ENCODE results near the gene EXOSC7. TPM values are rescaled to one million over a fixed set of nuclear protein-coding genes. Genes with fewer than 3 reads are reported as not detected.

Gene EXOSC7
- total and polyA plus RNA-seq, 10 of the 15 experiments (the other 5 are each of a cell fraction or from before 2014, with no cell fraction given) = 58.0 to 193 (median 82.9) TPM

DNA sequence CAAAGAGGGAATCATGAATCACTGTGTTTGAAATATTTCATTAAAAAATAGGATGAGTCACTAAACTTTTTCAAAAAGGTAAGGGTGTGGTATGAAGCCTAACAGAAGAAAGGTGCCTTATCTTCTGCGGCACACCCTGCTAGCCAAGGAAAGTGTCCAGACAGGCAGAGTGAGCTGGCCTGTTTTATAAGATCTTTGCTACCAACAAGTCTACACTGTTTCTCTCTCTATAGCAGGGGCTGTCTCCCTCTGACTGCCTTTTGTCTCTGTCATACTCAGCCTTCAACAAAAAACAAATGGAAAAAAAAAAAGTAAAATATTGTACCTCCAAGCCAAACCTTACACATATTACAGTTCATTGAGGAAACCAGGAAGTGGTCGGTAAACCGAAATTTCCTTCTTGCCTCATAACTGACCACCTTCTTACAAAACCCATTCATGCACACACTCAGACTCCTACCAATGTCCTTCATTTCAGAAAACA, 9.2 kb upstream of the EXOSC7 start:
- ChIA-PET POLR2A (interaction anchor here (0.6 kb wide), 1 partner anchor 426 kb away, joined by 5 read pairs; no protein-coding TSS in a partner anchor), SMC1A (ENCODE audit: uncharacterized antibody, unreplicated experiment) (interaction anchor here (0.9 to 2.6 kb wide), 7 partner anchors 9 to 27 kb away, joined by 3 to 13 read pairs (median 4); partner anchors contain the start of genes EXOSC7 and ZDHHC3), RAD21 (ENCODE audit: unreplicated experiment) (interaction anchor here (1.6 kb wide), 1 partner anchor 20 kb away, joined by 4 read pairs; no protein-coding TSS in a partner anchor), CTCF (interaction anchor here (1.1 to 1.2 kb wide), 3 partner anchors 21 to 89 kb away, joined by 3 to 4 read pairs (median 4); no protein-coding TSS in a partner anchor)
- ATAC-seq = peak; percentile 80
- Histone ChIP-seq H2AFZ (ENCODE audit: control insufficient read depth, low read depth, low read length) (no peak overlapping the region), H3K4me2 (ENCODE audit: control insufficient read depth, insufficient read depth) (0 out of 2 replicates have a peak overlapping the region, but pooled peaks have one; percentile 3), H4K20me1 (ENCODE audit: control insufficient read depth, insufficient read depth) (no peaks in the 10 kb centered on the region), H3K9me3 (replicated peaks; ENCODE audit: control insufficient read depth, insufficient read depth, low read length) (no peaks in the 10 kb centered on the region), H3K4me1 (ENCODE audit: control insufficient read depth, insufficient read depth, low read length) (peaks cover 16% of the 10 kb centered on the region), H3K9ac (ENCODE audit: control insufficient read depth, insufficient read depth, low read length) (no peak overlapping the region), H3K4me3 (no peak overlapping the region), H3K27me3 (replicated peaks in 1 of 2; ENCODE audit: control insufficient read depth in 2 of 2, insufficient read depth in 2 of 2, low read length in 1 of 2) (no peaks in the 10 kb centered on the region), H3K79me2 (ENCODE audit: control insufficient read depth, insufficient read depth, low read length) (peaks cover 10% of the 10 kb centered on the region), H3K36me3 (ENCODE audit: control insufficient read depth in 2 of 2, insufficient read depth in 2 of 2, low read length in 1 of 2) (no peaks in the 10 kb centered on the region), H3K27ac (ENCODE audit: control insufficient read depth, insufficient read depth) (no peak overlapping the region)
- in situ Hi-C loops (cut with MboI) (no loop called here), intact Hi-C loops (cut with micrococcal nuclease; ENCODE audit: unreplicated experiment) (no loop called here)
- TSS peak; percentile 34 for BruUV-seq (replicated peaks)
- FAIRE-seq = peak; percentile 18
- 33% methylated on average over 3 of the region's 3 CpGs for WGBS (ENCODE audit: insufficient coverage, insufficient replicate concordance, low lambda C conversion rate, missing lambda C conversion rate)
- no peak for DNase-seq (ENCODE audit: low read depth, low spot score)
- TF ChIP-seq JUND (IDR thresholded peaks at IDR 0.05; ENCODE audit: low read depth, low read length) (no peak), SIX5 (IDR thresholded peaks at IDR 0.05; ENCODE audit: low read depth, low read length, severe bottlenecking) (no peak), ETV6 (conservative IDR thresholded peaks at IDR 0.05 in 1 of 2, IDR thresholded peaks at IDR 0.05 in 1 of 2; ENCODE audit: borderline replicate concordance in 1 of 2, low read depth in 1 of 2) (no peak), SMC3 (IDR thresholded peaks at IDR 0.05; ENCODE audit: borderline replicate concordance, low read length) (no peak), RBBP5 (conservative IDR thresholded peaks at IDR 0.05) (no peak), NBN (IDR thresholded peaks at IDR 0.05) (no peak), RFX5 (IDR thresholded peaks at IDR 0.05; ENCODE audit: low read depth, low read length) (no peak), EZH2 (IDR thresholded peaks at IDR 0.05; ENCODE audit: borderline replicate concordance, control insufficient read depth, low read depth, low read length) (no peak), POLR2A (IDR thresholded peaks at IDR 0.05; ENCODE audit: low read depth, low read length) (no peak), FOXK2 (IDR thresholded peaks at IDR 0.05) (no peak), IKZF2 (IDR thresholded peaks at IDR 0.05) (peak in 1 of 2 experiments; percentile 38; a peak in 1 of 4 replicates), CBX5 (IDR thresholded peaks at IDR 0.05; ENCODE audit: low read depth) (no peak)
- TF ChIP-seq, protein P1, sequence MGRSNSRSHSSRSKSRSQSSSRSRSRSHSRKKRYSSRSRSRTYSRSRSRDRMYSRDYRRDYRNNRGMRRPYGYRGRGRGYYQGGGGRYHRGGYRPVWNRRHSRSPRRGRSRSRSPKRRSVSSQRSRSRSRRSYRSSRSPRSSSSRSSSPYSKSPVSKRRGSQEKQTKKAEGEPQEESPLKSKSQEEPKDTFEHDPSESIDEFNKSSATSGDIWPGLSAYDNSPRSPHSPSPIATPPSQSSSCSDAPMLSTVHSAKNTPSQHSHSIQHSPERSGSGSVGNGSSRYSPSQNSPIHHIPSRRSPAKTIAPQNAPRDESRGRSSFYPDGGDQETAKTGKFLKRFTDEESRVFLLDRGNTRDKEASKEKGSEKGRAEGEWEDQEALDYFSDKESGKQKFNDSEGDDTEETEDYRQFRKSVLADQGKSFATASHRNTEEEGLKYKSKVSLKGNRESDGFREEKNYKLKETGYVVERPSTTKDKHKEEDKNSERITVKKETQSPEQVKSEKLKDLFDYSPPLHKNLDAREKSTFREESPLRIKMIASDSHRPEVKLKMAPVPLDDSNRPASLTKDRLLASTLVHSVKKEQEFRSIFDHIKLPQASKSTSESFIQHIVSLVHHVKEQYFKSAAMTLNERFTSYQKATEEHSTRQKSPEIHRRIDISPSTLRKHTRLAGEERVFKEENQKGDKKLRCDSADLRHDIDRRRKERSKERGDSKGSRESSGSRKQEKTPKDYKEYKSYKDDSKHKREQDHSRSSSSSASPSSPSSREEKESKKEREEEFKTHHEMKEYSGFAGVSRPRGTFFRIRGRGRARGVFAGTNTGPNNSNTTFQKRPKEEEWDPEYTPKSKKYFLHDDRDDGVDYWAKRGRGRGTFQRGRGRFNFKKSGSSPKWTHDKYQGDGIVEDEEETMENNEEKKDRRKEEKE (IDR thresholded peaks at IDR 0.05) = no peak
- TF ChIP-seq, protein P2, sequence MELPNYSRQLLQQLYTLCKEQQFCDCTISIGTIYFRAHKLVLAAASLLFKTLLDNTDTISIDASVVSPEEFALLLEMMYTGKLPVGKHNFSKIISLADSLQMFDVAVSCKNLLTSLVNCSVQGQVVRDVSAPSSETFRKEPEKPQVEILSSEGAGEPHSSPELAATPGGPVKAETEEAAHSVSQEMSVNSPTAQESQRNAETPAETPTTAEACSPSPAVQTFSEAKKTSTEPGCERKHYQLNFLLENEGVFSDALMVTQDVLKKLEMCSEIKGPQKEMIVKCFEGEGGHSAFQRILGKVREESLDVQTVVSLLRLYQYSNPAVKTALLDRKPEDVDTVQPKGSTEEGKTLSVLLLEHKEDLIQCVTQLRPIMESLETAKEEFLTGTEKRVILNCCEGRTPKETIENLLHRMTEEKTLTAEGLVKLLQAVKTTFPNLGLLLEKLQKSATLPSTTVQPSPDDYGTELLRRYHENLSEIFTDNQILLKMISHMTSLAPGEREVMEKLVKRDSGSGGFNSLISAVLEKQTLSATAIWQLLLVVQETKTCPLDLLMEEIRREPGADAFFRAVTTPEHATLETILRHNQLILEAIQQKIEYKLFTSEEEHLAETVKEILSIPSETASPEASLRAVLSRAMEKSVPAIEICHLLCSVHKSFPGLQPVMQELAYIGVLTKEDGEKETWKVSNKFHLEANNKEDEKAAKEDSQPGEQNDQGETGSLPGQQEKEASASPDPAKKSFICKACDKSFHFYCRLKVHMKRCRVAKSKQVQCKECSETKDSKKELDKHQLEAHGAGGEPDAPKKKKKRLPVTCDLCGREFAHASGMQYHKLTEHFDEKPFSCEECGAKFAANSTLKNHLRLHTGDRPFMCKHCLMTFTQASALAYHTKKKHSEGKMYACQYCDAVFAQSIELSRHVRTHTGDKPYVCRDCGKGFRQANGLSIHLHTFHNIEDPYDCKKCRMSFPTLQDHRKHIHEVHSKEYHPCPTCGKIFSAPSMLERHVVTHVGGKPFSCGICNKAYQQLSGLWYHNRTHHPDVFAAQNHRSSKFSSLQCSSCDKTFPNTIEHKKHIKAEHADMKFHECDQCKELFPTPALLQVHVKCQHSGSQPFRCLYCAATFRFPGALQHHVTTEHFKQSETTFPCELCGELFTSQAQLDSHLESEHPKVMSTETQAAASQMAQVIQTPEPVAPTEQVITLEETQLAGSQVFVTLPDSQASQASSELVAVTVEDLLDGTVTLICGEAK (IDR thresholded peaks at IDR 0.05; ENCODE audit: borderline replicate concordance) = no peak

Measured in GM12878 (cell line).